Mesendoderm (in vitro differentiated cells): ENCODE results near the gene PCBP4. TPM values are rescaled to one million over a fixed set of nuclear protein-coding genes. Genes with fewer than 3 reads are reported as not detected.

Experiments
- DNase-seq: peaks from one replicate; pipeline ENCODE4 v3.0.0; 2013
- H2AK5ac ChIP-seq: 2 replicates; pipeline ENCODE4 v1.6.1; 2013; ENCODE audit warnings: low read length, inconsistent platforms
- H2BK120ac ChIP-seq: 2 replicates; pipeline ENCODE4 v1.6.1; 2013; ENCODE audit warnings: low read depth, mild to moderate bottlenecking, low read length, moderate library complexity, mixed read lengths
- H2BK15ac ChIP-seq: replicated peaks from 2 replicates; pipeline ENCODE4 v1.6.1; 2013; ENCODE audit warnings: low read depth, mild to moderate bottlenecking, moderate library complexity
- H2BK5ac ChIP-seq: 2 replicates; pipeline ENCODE4 v1.6.1; 2013; ENCODE audit warnings: low read length, inconsistent platforms
- H3K18ac ChIP-seq: 2 replicates; pipeline ENCODE4 v1.6.1; 2013; ENCODE audit warnings: mild to moderate bottlenecking, low read length, mixed read lengths
- H3K23ac ChIP-seq: one replicate; pipeline ENCODE4 v1.6.1; 2013; ENCODE audit warnings: low read length
- H3K27ac ChIP-seq: 2 replicates; pipeline ENCODE4 v1.5.1; 2013; ENCODE audit warnings: low read depth, mild to moderate bottlenecking, inconsistent platforms, low read length, moderate library complexity
- H3K27me3 ChIP-seq: 2 replicates; pipeline ENCODE4 v1.6.1; 2013; ENCODE audit warnings: low read length, control low read depth, mild to moderate bottlenecking, inconsistent platforms; ENCODE audit not compliant: insufficient read depth, poor library complexity
- H3K36me3 ChIP-seq: 2 replicates; pipeline ENCODE4 v1.6.1; 2013; ENCODE audit warnings: low read length, inconsistent platforms; ENCODE audit not compliant: control insufficient read depth, insufficient read depth
- H3K4ac ChIP-seq: one replicate; pipeline ENCODE4 v1.6.1; 2013; ENCODE audit warnings: low read depth, mild to moderate bottlenecking, low read length, moderate library complexity
- H3K4me1 ChIP-seq: 2 replicates; pipeline ENCODE4 v1.6.1; 2013; ENCODE audit warnings: low read depth, low read length, inconsistent platforms; ENCODE audit not compliant: control insufficient read depth
- H3K4me2 ChIP-seq: 2 replicates; pipeline ENCODE4 v1.6.1; 2013; ENCODE audit warnings: low read length
- H3K4me3 ChIP-seq: 2 replicates; pipeline ENCODE4 v1.5.1; 2013; ENCODE audit warnings: mild to moderate bottlenecking, low read length
- H3K56ac ChIP-seq: one replicate; pipeline ENCODE4 v1.6.1; 2013; ENCODE audit warnings: low read length
- H3K79me1 ChIP-seq: 2 replicates; pipeline ENCODE4 v1.6.1; 2013; ENCODE audit warnings: low read length, inconsistent platforms
- H3K79me2 ChIP-seq: 2 replicates; pipeline ENCODE4 v1.6.1; 2013; ENCODE audit warnings: mild to moderate bottlenecking, low read length; ENCODE audit not compliant: control insufficient read depth, insufficient read depth
- H3K9ac ChIP-seq: 2 replicates; pipeline ENCODE4 v1.6.1; 2013; ENCODE audit warnings: low read length, inconsistent platforms
- H4K5ac ChIP-seq: one replicate; pipeline ENCODE4 v1.6.1; 2013; ENCODE audit warnings: low read length
- H4K8ac ChIP-seq: one replicate; pipeline ENCODE4 v1.6.1; 2013; ENCODE audit warnings: low read depth, mild to moderate bottlenecking, control low read depth, low read length, moderate library complexity
- WGBS: extraction: QIAGEN DNeasy Blood & Tissue Kit; methylation state at CpG from one replicate; pipeline ENCODE4 v1.1.7; 2013; ENCODE audit warnings: low lambda C conversion rate, missing lambda C conversion rate; ENCODE audit not compliant: insufficient coverage; ENCODE audit errors: extremely low coverage; 5-methylcytosine and 5-hydroxymethylcytosine counted together
- small RNA-seq: library from polyadenylated mRNA; stranded (forward); fragments of <200 nt; extraction: miRNeasy Mini kit (QIAGEN cat#:217004); gene quantifications from one replicate; pipeline ENCODE3, GENCODE V24; 2013; ENCODE audit not compliant: insufficient read depth

The PCBP4 gene

GRCh38 chr3:51921081-51921578 lies 46.1 kb downstream of the PCBP4 start:
- Histone ChIP-seq H3K27me3 (no peaks in the 10 kb centered on the region), H3K9ac (no peak overlapping the region), H2BK15ac (no peak overlapping the region), H3K23ac (no peak overlapping the region), H2BK5ac (no peak overlapping the region), H2AK5ac (no peak overlapping the region), H4K5ac (no peak overlapping the region), H3K79me2 (no peaks in the 10 kb centered on the region), H3K4me3 (no peak overlapping the region), H2BK120ac (no peak overlapping the region), H3K4me2 (no peak overlapping the region), H3K79me1 (no peaks in the 10 kb centered on the region), H3K18ac (no peak overlapping the region), H3K27ac (no peak overlapping the region), H4K8ac (no peak overlapping the region), H3K56ac (no peak overlapping the region), H3K4me1 (no peaks in the 10 kb centered on the region), H3K4ac (no peak overlapping the region), H3K36me3 (no peaks in the 10 kb centered on the region)
- DNase-seq = no peak
- no CpG with 5 or more reads among the region's 11 CpGs for WGBS

GRCh38 chr3:51916418-51916817 lies 50.8 kb downstream of the PCBP4 start:
- WGBS = no CpG with 5 or more reads among the region's 5 CpGs
- Histone ChIP-seq H3K4me3 (no peak overlapping the region), H3K27me3 (no peaks in the 10 kb centered on the region), H2AK5ac (no peak overlapping the region), H3K4ac (no peak overlapping the region), H3K36me3 (no peaks in the 10 kb centered on the region), H3K4me1 (no peaks in the 10 kb centered on the region), H3K9ac (no peak overlapping the region), H3K23ac (no peak overlapping the region), H2BK15ac (no peak overlapping the region), H3K27ac (no peak overlapping the region), H3K79me2 (no peaks in the 10 kb centered on the region), H4K8ac (no peak overlapping the region), H3K79me1 (no peaks in the 10 kb centered on the region), H3K56ac (no peak overlapping the region), H3K4me2 (no peak overlapping the region), H4K5ac (no peak overlapping the region), H3K18ac (no peak overlapping the region), H2BK120ac (no peak overlapping the region), H2BK5ac (no peak overlapping the region)
- DNase-seq = no peak

- H3K79me1 ChIP-seq = no peaks in the 10 kb centered on the region
- DNase-seq = no peak
- no CpG with 5 or more reads among the region's 4 CpGs for WGBS
- no peaks in the 10 kb centered on the region for H3K79me2 ChIP-seq
- no peak overlapping the region for H4K8ac ChIP-seq
- no peaks in the 10 kb centered on the region for H3K36me3 ChIP-seq
- no peak overlapping the region for H2BK5ac ChIP-seq
- no peaks in the 10 kb centered on the region for H3K4me1 ChIP-seq
- H2BK120ac ChIP-seq = no peak overlapping the region
- no peak overlapping the region for H3K56ac ChIP-seq
- H3K23ac ChIP-seq = no peak overlapping the region
- H4K5ac ChIP-seq = no peak overlapping the region
- H3K4me3 ChIP-seq = no peak overlapping the region
- no peak overlapping the region for H3K27ac ChIP-seq
- H3K18ac ChIP-seq = no peak overlapping the region
- no peak overlapping the region for H2BK15ac ChIP-seq
- no peak overlapping the region for H3K4ac ChIP-seq
- no peak overlapping the region for H3K9ac ChIP-seq
- H2AK5ac ChIP-seq = no peak overlapping the region
- no peaks in the 10 kb centered on the region for H3K27me3 ChIP-seq
- no peak overlapping the region for H3K4me2 ChIP-seq
Observed at GRCh38 chr3:51908026-51908425, 59.2 kb downstream of the PCBP4 start.

Small RNA genes lying within 50 kb of the gene (small RNA-seq; reads per million reads assigned to genes)
- not detected for gene AC115284.1
